HepG2 (cell line): ENCODE measurements around the gene TBL3. TPM values are rescaled to one million over a fixed set of nuclear protein-coding genes. Genes with fewer than 3 reads are reported as not detected.

ENCODE experiments used
- ELF4 ChIP-seq: sonication (generic); formaldehyde crosslinking; IDR thresholded peaks from 2 replicates; pipeline ENCODE4 v1.5.0; 2020; ENCODE audit warnings: missing genetic modification reagents, mild to moderate bottlenecking, moderate library complexity, borderline replicate concordance
- ETV5 ChIP-seq: IDR thresholded peaks from 2 replicates; pipeline ENCODE4 v1.6.1; 2018; ENCODE audit warnings: missing biosample characterization, missing genetic modification reagents, inconsistent platforms, borderline replicate concordance
- IRF2 ChIP-seq: IDR thresholded peaks from 2 replicates; pipeline ENCODE4 v1.6.1; 2018; ENCODE audit warnings: missing genetic modification reagents, missing compliant biosample characterization
- KDM2A ChIP-seq: sonication (generic); formaldehyde crosslinking; IDR thresholded peaks from 2 replicates; pipeline ENCODE4 v1.4.0; 2020; ENCODE audit warnings: low read depth, missing genetic modification reagents, borderline replicate concordance
- NR2F6 ChIP-seq, 2 experiments: IDR thresholded peaks; 2 replicates each; pipeline ENCODE4 v1.6.1; 2016; ENCODE audit warnings: antibody characterized with exemption in 1 of 2, mild to moderate bottlenecking in 1 of 2
- RFX1 ChIP-seq: fragments of 450-650 bp; IDR thresholded peaks from 2 replicates; pipeline ENCODE4 v1.6.1; 2017
- SAP130 ChIP-seq: IDR thresholded peaks from 2 replicates; pipeline ENCODE4 v1.6.1; 2016; ENCODE audit warnings: low read depth
- ZFP37 ChIP-seq: sonication (generic); formaldehyde crosslinking; IDR thresholded peaks from 2 replicates; pipeline ENCODE4 v1.4.0; 2020; ENCODE audit warnings: missing genetic modification reagents, borderline replicate concordance
- ZNF432 ChIP-seq: sonication (generic); formaldehyde crosslinking; IDR thresholded peaks from 2 replicates; pipeline ENCODE4 v1.5.0; 2020; ENCODE audit warnings: missing genetic modification reagents, mild to moderate bottlenecking, borderline replicate concordance
- polyA plus RNA-seq, 8 experiments: library from polyadenylated mRNA; depleted of rRNA in 3 of 8; stranded (reverse) in 7 of 8; unstranded in 1 of 8; fragments of >200 nt; fragmentation: Illumina TruSeq in 4 of 8; extraction: Trizol in 4 of 8; gene quantifications; 2 replicates each; pipeline versions ENCODE4 v1.2.1 to v1.2.3, GENCODE V29; 2011 to 2016; ENCODE audit warnings: low read depth in 4 of 8, missing spikeins in 1 of 8, mixed read lengths in 1 of 8; ENCODE audit not compliant: insufficient read depth in 1 of 8
- total RNA-seq, 5 experiments: library from RNA; depleted of rRNA; stranded (reverse); fragments of >200 nt; fragmentation: Illumina TruSeq; extraction: Trizol; gene quantifications; 2 replicates each; pipeline ENCODE4 v1.2.3, GENCODE V29; 2016; ENCODE audit warnings: low read depth in 1 of 5
- TF ChIP-seq, protein P1 (sequence below): sonication (generic); formaldehyde crosslinking; IDR thresholded peaks from 2 replicates; pipeline ENCODE4 v1.5.1; 2020; ENCODE audit warnings: mild to moderate bottlenecking, missing genetic modification reagents, moderate library complexity
- TF ChIP-seq, protein P2 (sequence below): IDR thresholded peaks from 2 replicates; pipeline ENCODE4 v1.6.1; 2012; ENCODE audit warnings: inconsistent platforms

TBL3 gene
- total and polyA plus RNA-seq, 2 of the 13 experiments (the other 11 are each of a cell fraction or from before 2014, with no cell fraction given), result 16.8 to 38.0 TPM

DNA sequence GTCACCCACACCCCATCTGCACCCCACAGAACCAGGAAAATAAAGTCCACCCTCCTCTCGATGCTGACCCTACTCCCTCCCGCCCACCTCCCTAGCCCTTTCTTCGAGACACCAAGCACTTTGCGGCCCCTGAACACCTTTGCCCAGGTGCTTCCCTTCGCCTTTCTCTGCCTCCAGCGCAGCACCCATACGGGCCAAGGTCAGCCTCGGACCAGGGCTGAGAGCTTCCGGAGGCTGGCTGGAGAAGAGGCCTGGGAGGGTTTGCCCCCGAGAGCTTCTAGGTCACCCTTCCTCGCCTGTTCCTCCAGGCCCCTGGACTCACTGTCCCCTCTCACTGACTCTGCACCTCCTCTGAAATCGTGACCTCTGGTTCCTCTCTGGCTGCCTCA lies 52.2 kb downstream of the TBL3 start (continued):
- TF ChIP-seq, protein P1, sequence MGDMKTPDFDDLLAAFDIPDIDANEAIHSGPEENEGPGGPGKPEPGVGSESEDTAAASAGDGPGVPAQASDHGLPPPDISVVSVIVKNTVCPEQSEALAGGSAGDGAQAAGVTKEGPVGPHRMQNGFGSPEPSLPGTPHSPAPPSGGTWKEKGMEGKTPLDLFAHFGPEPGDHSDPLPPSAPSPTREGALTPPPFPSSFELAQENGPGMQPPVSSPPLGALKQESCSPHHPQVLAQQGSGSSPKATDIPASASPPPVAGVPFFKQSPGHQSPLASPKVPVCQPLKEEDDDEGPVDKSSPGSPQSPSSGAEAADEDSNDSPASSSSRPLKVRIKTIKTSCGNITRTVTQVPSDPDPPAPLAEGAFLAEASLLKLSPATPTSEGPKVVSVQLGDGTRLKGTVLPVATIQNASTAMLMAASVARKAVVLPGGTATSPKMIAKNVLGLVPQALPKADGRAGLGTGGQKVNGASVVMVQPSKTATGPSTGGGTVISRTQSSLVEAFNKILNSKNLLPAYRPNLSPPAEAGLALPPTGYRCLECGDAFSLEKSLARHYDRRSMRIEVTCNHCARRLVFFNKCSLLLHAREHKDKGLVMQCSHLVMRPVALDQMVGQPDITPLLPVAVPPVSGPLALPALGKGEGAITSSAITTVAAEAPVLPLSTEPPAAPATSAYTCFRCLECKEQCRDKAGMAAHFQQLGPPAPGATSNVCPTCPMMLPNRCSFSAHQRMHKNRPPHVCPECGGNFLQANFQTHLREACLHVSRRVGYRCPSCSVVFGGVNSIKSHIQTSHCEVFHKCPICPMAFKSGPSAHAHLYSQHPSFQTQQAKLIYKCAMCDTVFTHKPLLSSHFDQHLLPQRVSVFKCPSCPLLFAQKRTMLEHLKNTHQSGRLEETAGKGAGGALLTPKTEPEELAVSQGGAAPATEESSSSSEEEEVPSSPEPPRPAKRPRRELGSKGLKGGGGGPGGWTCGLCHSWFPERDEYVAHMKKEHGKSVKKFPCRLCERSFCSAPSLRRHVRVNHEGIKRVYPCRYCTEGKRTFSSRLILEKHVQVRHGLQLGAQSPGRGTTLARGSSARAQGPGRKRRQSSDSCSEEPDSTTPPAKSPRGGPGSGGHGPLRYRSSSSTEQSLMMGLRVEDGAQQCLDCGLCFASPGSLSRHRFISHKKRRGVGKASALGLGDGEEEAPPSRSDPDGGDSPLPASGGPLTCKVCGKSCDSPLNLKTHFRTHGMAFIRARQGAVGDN, result peak; percentile 11; the same call in 1 of the 2 replicates
- 0 out of 2 replicates have a peak, but pooled peaks have one; percentile 18 for TF ChIP-seq KDM2A
- TF ChIP-seq ZFP37 (CRISPR knock-in tag), result 0 out of 2 replicates have a peak, but pooled peaks have one; percentile 3
- peak; percentile 64 for TF ChIP-seq ETV5 (CRISPR knock-in tag)
- TF ChIP-seq RFX1, result no peak
- TF ChIP-seq NR2F6 (IDR thresholded peaks at IDR 0.05), result no peak
- peak; percentile 14; the same call in 1 of the 2 replicates for TF ChIP-seq NR2F6 (CRISPR knock-in tag; IDR thresholded peaks at IDR 0.05)
- TF ChIP-seq ELF4 (CRISPR knock-in tag), result no peak
- TF ChIP-seq, protein P2, sequence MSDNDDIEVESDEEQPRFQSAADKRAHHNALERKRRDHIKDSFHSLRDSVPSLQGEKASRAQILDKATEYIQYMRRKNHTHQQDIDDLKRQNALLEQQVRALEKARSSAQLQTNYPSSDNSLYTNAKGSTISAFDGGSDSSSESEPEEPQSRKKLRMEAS, result peak; percentile 5; the same call in 1 of the 2 replicates
- TF ChIP-seq ZNF432 (CRISPR knock-in tag), result no peak
- TF ChIP-seq IRF2 (CRISPR knock-in tag), result no peak
- peak; percentile 33; the same call in 1 of the 2 replicates for TF ChIP-seq SAP130 (CRISPR knock-in tag)
